Germinal center (tissue), 1 donor: ENCODE measurements around the gene WNK2.

ENCODE experiments used
- DNase-seq: peaks from one replicate; pipeline ENCODE4 v3.0.0; 2012; ENCODE audit warnings: mixed read lengths, low spot score

WNK2 gene

GRCh38 chr9:93200449-93200742, 16.5 kb downstream of the WNK2 start:
- no peak for DNase-seq

DNA sequence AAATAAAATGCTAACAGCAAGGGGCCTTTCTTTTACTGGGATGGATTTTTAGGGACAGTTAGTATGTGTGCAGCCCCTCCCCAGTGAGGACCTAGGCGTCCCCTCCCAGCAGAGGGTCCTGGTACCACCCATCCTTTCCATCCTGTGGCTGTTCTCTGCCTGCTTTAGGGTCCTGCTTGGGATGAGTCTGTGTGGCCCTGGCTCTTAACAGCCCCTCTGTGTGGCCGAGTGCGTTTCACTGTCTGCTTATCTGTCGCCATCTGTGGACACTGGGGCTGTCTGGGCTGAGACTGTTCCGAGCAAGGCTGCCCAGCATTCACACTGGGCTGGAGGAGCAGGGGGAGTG, 17.0 kb downstream of the WNK2 start:
- no peak for DNase-seq

DNA sequence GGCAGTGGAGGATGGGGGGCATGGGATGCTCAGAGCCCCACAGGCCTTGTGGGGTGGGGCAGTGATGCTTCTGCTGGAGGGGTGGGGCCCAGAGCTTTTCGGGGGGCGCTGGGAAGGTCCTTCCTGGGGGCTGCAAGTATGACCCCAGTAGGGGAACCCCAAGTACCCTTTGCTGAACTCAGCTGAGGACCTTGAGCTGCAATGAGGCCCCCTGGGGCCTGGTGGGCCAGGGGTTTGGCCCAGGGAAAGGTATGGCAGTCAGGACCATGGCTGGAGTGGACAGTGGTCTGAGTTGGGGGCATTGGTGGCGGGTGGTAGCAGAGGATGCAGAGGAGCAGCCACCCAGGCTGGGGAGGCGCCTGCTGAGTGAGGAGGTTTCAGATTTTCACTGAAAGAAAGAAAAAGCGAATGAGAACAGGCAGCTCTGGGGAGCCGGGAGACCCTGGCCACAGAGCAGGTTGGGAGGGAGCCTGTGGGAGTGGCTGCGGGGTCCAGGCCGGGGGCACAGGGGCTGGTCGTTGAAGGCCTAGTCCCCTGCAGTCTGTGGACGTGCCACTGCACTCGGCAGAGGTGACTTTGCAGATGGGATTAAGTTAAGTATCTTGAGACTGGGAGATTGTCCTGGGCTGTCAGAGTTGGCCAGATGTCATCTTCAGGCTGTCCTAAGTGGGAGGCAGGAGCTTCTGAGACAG, 19.2 kb downstream of the WNK2 start:
- DNase-seq = no peak

DNA sequence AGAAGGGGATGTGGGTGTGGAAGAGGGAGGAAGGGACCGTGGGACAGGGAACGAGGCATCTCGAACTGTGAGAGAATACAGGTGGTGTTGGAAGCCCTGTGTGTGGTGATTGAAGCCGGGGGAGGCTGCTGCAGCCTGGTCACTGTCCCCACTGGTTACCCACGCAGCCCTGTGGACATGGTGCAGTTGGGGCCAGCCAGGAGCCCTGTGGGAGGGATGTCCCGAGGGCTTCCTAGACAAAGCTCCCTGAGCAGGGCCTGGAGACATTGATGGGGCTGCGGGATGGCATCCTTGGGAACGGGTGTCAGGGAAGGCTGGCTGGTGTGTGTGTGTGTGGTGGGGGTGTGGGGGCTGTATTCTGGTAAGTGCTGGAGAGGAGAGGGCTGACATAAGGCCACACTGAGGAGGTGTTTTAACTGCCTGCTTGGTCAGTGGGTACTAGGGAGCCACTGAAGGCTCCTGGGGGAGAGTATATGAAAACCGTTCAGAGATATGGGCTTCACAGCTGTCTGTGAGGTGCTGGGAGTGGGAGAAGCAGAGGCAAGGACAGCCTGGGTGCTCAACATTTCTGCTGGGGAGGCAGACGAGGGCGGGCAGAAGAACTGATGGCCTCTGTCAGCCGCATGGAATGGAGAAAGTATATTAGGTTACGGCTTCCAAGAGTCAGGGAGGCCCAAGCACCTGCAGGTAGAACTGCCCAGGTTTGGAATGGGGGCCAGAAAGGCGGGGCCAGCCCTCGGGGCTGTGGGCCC, 20.0 kb downstream of the WNK2 start:
- DNase-seq = no peak

DNA sequence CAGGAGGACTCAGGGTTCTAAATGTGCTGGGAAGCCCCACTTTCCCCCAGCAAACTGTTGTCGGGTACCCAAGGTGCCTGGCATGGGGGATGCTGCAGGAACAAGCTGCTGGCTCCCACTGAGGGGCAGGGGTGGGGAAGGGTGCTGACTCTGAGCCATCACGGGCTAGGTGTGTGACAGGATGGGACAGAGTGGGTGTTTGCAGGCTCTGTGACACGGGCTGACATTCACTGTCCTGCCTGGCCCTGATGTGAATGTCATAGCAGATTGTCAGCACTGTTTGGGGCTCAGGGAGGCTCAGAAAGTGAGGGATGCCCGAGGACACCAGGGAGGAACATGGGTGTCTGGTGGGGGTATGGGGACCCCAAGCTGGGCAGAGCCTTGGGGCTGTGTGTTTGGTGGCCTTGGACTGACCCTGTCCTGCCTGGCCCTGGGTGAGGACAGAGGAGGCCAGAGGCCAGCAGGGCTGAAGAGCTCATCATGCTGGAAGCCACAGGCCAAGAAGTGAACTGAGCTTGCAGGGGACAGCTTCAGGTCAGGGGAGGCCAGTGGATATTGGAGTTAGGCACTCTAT, 20.6 kb downstream of the WNK2 start:
- no peak for DNase-seq

- no peak for DNase-seq
These were observed 21.3 kb downstream of the WNK2 start for GRCh38 chr9:93205045-93205768.

- no peak for DNase-seq
These were observed 22.1 kb downstream of the WNK2 start for GRCh38 chr9:93205896-93206575.

DNA sequence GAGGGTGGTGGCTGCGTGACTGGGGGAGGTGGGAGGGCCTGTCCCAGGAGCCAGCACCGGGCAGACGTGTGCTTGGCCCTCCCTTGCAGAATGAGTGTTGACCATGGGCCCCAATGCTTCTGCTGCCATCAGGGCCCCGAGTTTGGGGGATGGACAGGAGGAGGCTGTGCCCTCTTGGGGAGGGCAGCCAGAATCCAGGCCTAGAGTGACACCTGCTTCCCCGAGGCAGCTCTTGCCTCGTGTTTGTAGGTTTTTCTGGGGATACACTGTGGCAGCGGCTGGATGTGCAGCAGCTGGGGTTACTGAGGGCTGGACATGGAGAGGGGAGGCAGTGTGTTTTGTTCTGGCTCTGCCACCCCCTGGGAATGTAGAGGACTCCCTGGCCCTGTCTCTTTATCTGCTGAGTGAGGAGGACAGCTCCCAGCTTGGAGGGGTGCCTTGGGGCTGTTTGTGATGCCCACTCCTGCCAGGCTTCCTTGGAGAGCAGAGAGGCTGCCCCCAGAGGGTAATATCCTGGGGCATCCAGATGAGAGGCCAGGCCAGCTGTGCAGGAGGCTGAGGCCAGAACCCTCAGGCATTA, 22.7 kb downstream of the WNK2 start:
- no peak for DNase-seq

GRCh38 chr9:93207326-93207814, 23.4 kb downstream of the WNK2 start:
- DNase-seq = no peak

- DNase-seq = no peak
These were observed 24.2 kb downstream of the WNK2 start for GRCh38 chr9:93207860-93208734.

- DNase-seq = no peak
These were observed 25.2 kb downstream of the WNK2 start for GRCh38 chr9:93209097-93209496.

- DNase-seq = no peak
These were observed 25.8 kb downstream of the WNK2 start for GRCh38 chr9:93209576-93210323.

DNA sequence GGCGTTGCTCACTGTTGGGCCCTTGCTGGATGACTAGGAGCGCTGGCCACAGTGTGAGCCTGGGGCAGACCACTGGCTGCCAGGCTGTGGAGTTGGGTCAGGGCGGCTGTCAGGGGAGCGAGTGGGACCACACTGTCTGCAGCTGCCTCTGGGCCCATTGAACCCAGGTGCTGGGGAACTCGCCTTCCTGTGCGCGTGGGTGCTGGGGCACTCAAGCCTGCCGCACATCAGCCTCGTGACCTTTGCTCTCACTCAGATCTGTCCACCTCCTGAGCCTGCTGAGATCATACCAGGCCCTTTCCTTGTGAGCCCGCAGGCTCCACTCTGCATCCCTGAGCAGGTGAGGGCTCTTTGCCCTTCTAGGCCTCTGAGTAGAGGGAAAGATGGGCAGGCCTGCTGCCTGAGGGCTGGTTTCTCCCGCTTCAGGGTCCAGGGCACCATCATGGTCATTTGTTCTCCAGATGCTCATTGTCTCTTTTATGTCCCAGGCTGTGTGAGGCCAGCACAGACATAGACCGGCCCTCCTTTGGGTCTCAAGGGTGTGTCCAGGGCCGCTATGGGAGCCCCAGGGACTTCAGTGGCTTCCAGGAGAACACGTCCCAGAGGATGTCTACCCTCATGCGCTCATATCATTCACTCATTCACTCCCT, 26.5 kb downstream of the WNK2 start:
- DNase-seq = no peak

DNA sequence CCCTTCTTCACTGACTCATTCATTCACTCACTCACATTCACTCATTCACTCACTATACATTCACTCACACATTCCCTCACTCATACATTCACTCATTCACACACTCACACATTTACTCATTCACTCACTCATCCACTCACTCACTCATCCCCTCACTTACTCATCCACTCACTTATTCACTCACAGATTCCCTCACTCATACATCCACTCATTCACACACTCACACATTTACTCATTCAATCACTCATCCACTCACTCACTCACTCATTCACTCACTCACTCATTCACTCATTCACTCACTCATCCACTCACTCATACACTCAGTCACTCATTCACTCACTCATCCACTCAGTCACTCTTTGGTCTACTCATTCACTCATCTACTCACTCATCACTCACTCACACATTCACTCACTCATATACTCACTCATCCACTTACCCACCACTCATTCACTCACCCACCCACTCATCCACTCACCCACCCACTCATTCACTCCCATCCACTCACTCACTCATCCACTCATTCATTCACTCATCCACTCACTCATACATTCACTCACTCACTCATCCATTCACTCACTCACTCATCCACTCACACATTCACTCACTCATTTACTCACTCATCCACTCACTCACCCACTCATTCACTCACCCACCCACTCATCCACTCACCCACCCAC, 27.2 kb downstream of the WNK2 start:
- no peak for DNase-seq

- no peak for DNase-seq
These were observed 27.7 kb downstream of the WNK2 start for GRCh38 chr9:93211654-93212001.

GRCh38 chr9:93212409-93212808, 28.5 kb downstream of the WNK2 start:
- no peak for DNase-seq

DNA sequence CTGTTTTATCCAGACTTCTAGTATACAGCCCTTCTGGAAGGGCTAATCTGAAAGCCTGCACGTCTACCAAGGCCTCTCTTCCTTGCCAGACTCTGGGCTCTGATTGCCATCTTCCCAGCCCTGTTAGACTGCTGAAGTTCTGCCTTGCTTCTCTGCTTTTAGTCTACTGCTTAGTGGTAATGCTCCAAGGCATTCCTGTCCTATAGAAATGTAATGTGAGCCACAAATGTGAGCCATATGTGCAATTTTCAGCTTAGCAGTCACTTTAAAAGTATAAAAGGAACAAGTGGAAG, 32.1 kb downstream of the WNK2 start:
- DNase-seq = no peak

GRCh38 chr9:93217706-93218105, 33.8 kb downstream of the WNK2 start:
- no peak for DNase-seq

DNA sequence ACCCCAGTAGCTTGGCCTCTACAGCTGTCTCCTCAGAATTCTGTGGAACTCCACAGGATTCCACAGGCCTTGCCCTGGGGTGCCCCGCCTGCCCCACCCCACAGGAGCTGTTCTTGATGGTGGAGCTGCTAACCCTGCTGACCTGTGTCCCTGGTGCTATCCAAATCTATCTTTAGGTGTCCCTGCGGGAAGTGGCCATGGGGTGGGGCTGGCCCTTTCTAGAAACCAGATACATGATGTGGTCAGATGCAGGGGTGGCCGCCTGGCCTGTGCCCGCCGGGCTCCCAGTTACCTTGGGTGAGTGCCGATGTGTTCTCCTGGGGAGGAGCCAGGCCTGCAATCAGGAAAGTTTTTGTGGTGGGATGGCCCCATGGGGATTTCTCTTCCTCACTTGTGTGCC, 34.2 kb downstream of the WNK2 start:
- DNase-seq = no peak
